ENCODE data around the gene MEX3A. TPM values are rescaled to one million over a fixed set of nuclear protein-coding genes. Genes with fewer than 3 reads are reported as not detected.
A peak's percentile ranks its signal among the peaks of the same experiment; 100 is the strongest.

The MEX3A gene
- total and polyA plus RNA-seq, 2 experiments from 2014 or later, result 18.5 to 38.1 TPM

DNA sequence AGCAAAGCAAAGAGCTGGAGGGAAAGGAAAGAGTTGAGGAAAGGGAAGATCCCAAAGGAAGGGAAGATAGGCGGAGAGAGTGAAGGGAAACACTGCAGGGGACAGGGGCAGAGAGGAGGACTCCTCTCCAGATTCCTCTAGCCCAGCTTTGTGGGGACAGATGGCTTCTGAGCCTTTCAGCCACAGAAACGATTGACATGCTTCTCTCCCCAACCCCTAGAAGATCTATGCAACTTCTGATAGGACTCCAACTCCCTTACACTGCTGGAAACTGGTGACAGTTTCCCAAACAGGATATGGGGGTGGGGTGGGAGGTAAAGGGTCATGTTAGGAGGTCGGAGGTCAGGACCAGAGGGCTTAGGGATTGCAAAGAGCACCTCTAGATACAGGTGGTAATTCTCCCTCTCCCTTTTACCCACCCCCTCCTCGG is 6.5 kb downstream of the MEX3A start:
- Histone ChIP-seq H4K20me1 (replicated peaks; ENCODE audit: insufficient read depth) (peaks cover 37% of the 10 kb centered on the region), H3K27me3 (ENCODE audit: insufficient read depth) (no peaks in the 10 kb centered on the region), H3K79me2 (replicated peaks; ENCODE audit: insufficient read depth) (peaks cover 59% of the 10 kb centered on the region), H3K4me3 (peak overlapping the region; percentile 54), H3K27ac (ENCODE audit: low read depth) (peak overlapping the region; percentile 83), H3K4me1 (ENCODE audit: insufficient read depth) (peaks cover 87% of the 10 kb centered on the region), H2AFZ (no peak overlapping the region), H3K36me3 (ENCODE audit: insufficient read depth) (no peaks in the 10 kb centered on the region; the same call in 1 of the 2 replicates), H3K9me2 (ENCODE audit: insufficient read depth) (no peaks in the 10 kb centered on the region), H3F3A (replicated peaks; ENCODE audit: low read depth) (peaks cover 56% of the 10 kb centered on the region), H3K4me2 (peak overlapping the region; percentile 99)
- peak overlapping the region; percentile 49 for H3K4me3 Mint-ChIP-seq
- ATAC-seq (no peak), DNase-seq (ENCODE audit: low spot score) (no peak)
- H3K27me3 Mint-ChIP-seq (ENCODE audit: insufficient read depth, low read depth, poor library complexity), result peaks cover 23% of the 10 kb centered on the region
- peaks cover 60% of the 10 kb centered on the region for H3K36me3 Mint-ChIP-seq (ENCODE audit: low read depth)
- 0 out of 2 replicates have a peak overlapping the region, but pooled peaks have one; percentile 30 for H3K27ac Mint-ChIP-seq
- no peak for TF ChIP-seq CREB1 (CRISPR knock-in tag; IDR thresholded peaks at IDR 0.05; ENCODE audit: low read depth)
- TF ChIP-seq, protein P1, sequence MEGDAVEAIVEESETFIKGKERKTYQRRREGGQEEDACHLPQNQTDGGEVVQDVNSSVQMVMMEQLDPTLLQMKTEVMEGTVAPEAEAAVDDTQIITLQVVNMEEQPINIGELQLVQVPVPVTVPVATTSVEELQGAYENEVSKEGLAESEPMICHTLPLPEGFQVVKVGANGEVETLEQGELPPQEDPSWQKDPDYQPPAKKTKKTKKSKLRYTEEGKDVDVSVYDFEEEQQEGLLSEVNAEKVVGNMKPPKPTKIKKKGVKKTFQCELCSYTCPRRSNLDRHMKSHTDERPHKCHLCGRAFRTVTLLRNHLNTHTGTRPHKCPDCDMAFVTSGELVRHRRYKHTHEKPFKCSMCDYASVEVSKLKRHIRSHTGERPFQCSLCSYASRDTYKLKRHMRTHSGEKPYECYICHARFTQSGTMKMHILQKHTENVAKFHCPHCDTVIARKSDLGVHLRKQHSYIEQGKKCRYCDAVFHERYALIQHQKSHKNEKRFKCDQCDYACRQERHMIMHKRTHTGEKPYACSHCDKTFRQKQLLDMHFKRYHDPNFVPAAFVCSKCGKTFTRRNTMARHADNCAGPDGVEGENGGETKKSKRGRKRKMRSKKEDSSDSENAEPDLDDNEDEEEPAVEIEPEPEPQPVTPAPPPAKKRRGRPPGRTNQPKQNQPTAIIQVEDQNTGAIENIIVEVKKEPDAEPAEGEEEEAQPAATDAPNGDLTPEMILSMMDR (conservative IDR thresholded peaks at IDR 0.05; ENCODE audit: low read depth in 2 of 2), result no peak
- TF ChIP-seq EZH2phosphoT487 (IDR thresholded peaks at IDR 0.05; ENCODE audit: unreplicated experiment), result no peak
- TF ChIP-seq, protein P2, sequence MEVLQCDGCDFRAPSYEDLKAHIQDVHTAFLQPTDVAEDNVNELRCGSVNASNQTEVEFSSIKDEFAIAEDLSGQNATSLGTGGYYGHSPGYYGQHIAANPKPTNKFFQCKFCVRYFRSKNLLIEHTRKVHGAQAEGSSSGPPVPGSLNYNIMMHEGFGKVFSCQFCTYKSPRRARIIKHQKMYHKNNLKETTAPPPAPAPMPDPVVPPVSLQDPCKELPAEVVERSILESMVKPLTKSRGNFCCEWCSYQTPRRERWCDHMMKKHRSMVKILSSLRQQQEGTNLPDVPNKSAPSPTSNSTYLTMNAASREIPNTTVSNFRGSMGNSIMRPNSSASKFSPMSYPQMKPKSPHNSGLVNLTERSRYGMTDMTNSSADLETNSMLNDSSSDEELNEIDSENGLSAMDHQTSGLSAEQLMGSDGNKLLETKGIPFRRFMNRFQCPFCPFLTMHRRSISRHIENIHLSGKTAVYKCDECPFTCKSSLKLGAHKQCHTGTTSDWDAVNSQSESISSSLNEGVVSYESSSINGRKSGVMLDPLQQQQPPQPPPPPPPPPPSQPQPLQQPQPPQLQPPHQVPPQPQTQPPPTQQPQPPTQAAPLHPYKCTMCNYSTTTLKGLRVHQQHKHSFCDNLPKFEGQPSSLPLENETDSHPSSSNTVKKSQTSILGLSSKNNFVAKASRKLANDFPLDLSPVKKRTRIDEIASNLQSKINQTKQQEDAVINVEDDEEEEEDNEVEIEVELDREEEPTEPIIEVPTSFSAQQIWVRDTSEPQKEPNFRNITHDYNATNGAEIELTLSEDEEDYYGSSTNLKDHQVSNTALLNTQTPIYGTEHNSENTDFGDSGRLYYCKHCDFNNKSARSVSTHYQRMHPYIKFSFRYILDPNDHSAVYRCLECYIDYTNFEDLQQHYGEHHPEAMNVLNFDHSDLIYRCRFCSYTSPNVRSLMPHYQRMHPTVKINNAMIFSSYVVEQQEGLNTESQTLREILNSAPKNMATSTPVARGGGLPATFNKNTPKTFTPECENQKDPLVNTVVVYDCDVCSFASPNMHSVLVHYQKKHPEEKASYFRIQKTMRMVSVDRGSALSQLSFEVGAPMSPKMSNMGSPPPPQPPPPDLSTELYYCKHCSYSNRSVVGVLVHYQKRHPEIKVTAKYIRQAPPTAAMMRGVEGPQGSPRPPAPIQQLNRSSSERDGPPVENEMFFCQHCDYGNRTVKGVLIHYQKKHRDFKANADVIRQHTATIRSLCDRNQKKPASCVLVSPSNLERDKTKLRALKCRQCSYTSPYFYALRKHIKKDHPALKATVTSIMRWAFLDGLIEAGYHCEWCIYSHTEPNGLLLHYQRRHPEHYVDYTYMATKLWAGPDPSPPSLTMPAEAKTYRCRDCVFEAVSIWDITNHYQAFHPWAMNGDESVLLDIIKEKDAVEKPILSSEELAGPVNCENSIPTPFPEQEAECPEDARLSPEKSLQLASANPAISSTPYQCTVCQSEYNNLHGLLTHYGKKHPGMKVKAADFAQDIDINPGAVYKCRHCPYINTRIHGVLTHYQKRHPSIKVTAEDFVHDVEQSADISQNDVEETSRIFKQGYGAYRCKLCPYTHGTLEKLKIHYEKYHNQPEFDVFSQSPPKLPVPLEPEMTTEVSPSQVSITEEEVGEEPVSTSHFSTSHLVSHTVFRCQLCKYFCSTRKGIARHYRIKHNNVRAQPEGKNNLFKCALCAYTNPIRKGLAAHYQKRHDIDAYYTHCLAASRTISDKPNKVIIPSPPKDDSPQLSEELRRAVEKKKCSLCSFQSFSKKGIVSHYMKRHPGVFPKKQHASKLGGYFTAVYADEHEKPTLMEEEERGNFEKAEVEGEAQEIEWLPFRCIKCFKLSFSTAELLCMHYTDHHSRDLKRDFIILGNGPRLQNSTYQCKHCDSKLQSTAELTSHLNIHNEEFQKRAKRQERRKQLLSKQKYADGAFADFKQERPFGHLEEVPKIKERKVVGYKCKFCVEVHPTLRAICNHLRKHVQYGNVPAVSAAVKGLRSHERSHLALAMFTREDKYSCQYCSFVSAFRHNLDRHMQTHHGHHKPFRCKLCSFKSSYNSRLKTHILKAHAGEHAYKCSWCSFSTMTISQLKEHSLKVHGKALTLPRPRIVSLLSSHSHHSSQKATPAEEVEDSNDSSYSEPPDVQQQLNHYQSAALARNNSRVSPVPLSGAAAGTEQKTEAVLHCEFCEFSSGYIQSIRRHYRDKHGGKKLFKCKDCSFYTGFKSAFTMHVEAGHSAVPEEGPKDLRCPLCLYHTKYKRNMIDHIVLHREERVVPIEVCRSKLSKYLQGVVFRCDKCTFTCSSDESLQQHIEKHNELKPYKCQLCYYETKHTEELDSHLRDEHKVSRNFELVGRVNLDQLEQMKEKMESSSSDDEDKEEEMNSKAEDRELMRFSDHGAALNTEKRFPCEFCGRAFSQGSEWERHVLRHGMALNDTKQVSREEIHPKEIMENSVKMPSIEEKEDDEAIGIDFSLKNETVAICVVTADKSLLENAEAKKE (CRISPR knock-in tag; IDR thresholded peaks at IDR 0.05), result no peak
- no peak for TF ChIP-seq NANOG (IDR thresholded peaks at IDR 0.05; ENCODE audit: borderline replicate concordance)
- no peak for TF ChIP-seq STAT1 (IDR thresholded peaks at IDR 0.05; ENCODE audit: unreplicated experiment)
- TF ChIP-seq EZH2 (IDR thresholded peaks at IDR 0.05; ENCODE audit: low read depth, unreplicated experiment), result no peak
- no peak for TF ChIP-seq ZNF114 (CRISPR knock-in tag; IDR thresholded peaks at IDR 0.05)
- no peak for TF ChIP-seq POLR2AphosphoS5 (IDR thresholded peaks at IDR 0.05; ENCODE audit: low read depth)
- TF ChIP-seq ZNF331 (CRISPR knock-in tag; IDR thresholded peaks at IDR 0.05; ENCODE audit: low read depth), result no peak
- TF ChIP-seq JUNB (IDR thresholded peaks at IDR 0.05; ENCODE audit: unreplicated experiment), result no peak
- TF ChIP-seq, protein P3, sequence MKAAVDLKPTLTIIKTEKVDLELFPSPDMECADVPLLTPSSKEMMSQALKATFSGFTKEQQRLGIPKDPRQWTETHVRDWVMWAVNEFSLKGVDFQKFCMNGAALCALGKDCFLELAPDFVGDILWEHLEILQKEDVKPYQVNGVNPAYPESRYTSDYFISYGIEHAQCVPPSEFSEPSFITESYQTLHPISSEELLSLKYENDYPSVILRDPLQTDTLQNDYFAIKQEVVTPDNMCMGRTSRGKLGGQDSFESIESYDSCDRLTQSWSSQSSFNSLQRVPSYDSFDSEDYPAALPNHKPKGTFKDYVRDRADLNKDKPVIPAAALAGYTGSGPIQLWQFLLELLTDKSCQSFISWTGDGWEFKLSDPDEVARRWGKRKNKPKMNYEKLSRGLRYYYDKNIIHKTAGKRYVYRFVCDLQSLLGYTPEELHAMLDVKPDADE (IDR thresholded peaks at IDR 0.05), result no peak
- TF ChIP-seq, protein P4, sequence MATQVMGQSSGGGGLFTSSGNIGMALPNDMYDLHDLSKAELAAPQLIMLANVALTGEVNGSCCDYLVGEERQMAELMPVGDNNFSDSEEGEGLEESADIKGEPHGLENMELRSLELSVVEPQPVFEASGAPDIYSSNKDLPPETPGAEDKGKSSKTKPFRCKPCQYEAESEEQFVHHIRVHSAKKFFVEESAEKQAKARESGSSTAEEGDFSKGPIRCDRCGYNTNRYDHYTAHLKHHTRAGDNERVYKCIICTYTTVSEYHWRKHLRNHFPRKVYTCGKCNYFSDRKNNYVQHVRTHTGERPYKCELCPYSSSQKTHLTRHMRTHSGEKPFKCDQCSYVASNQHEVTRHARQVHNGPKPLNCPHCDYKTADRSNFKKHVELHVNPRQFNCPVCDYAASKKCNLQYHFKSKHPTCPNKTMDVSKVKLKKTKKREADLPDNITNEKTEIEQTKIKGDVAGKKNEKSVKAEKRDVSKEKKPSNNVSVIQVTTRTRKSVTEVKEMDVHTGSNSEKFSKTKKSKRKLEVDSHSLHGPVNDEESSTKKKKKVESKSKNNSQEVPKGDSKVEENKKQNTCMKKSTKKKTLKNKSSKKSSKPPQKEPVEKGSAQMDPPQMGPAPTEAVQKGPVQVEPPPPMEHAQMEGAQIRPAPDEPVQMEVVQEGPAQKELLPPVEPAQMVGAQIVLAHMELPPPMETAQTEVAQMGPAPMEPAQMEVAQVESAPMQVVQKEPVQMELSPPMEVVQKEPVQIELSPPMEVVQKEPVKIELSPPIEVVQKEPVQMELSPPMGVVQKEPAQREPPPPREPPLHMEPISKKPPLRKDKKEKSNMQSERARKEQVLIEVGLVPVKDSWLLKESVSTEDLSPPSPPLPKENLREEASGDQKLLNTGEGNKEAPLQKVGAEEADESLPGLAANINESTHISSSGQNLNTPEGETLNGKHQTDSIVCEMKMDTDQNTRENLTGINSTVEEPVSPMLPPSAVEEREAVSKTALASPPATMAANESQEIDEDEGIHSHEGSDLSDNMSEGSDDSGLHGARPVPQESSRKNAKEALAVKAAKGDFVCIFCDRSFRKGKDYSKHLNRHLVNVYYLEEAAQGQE (IDR thresholded peaks at IDR 0.05; ENCODE audit: unreplicated experiment), result no peak
- H3K4me1 Mint-ChIP-seq, result peaks cover 81% of the 10 kb centered on the region
- no peaks in the 10 kb centered on the region for H3K9me3 Mint-ChIP-seq
